Measurements from ENCODE around the gene LDAF1. TPM values are rescaled to one million over a fixed set of nuclear protein-coding genes. Genes with fewer than 3 reads are reported as not detected.
"Not testable (repeated sequence)": the region's sequence is repeated elsewhere in the genome, so short reads cannot be mapped to it uniquely, and the experiment has no call there.

LDAF1 gene
- total and polyA plus RNA-seq, 10 donors: 6.3 to 22.1 (median 12.0) TPM

- intact Hi-C loops (cut with DNase I; ENCODE audit: low total_unique reads): no loop called here
- WGBS, 5 donors: 89 to 96% (median 93%) methylated on average over 4 of the region's 4 CpGs
- no peaks in the 10 kb centered on the region for H3K36me3 ChIP-seq
Measured at GRCh38 chr16:21190013-21190412, 31.5 kb downstream of the LDAF1 start.

DNA sequence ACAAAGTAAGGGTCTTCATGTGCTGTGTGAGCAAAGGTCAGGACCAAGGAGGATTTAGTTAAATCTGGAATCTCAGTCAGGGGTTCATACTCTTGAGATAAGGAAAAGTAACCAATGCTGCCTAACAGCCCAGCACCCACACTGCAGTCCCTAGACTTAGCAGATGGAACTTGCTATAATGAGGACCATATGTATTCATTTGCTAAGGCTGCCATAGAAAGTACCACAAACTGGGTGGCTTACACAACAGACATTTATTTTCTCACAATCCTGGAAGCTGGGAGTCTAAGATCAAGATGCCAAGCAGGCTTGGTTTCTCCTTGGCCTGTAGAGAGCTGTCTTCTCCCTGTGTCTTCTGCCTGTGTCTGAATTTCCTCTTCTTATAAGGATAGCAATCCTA is 32.1 kb downstream of the LDAF1 start:
- no peak overlapping the region for H3K27ac ChIP-seq
- H3K9me3 ChIP-seq: peaks cover 0 to 11% (median 3%) of the 10 kb centered on the region in 8 donors
- TF ChIP-seq CTCF (IDR thresholded peaks at IDR 0.05 in 8 of 11, conservative IDR thresholded peaks at IDR 0.05 in 3 of 11) (no peak), POLR2A (IDR thresholded peaks at IDR 0.05) (no peak), POLR2AphosphoS5 (IDR thresholded peaks at IDR 0.05) (no peak)
- H3K4me3 ChIP-seq: no peak overlapping the region
- peaks cover 0 to 9% (median 6%) of the 10 kb centered on the region in 6 donors for H3K4me1 ChIP-seq
- intact Hi-C loops (cut with DNase I; ENCODE audit: low total_unique reads): no loop called here
- no peak for DNase-seq
- H3K27me3 ChIP-seq (replicated peaks in 1 of 7): peaks cover 0 to 27% (median 0%) of the 10 kb centered on the region in 7 donors
- no peaks in the 10 kb centered on the region for H3K36me3 ChIP-seq

More at GRCh38 chr16:21190013-21190412, 31.5 kb downstream of the LDAF1 start:
- H3K27me3 ChIP-seq (replicated peaks in 1 of 7): peaks cover 0 to 23% (median 0%) of the 10 kb centered on the region in 7 donors
- DNase-seq: no peak
- TF ChIP-seq CTCF (IDR thresholded peaks at IDR 0.05 in 8 of 11, conservative IDR thresholded peaks at IDR 0.05 in 3 of 11): no peak
- no peak for TF ChIP-seq POLR2AphosphoS5 (IDR thresholded peaks at IDR 0.05)
- no peak for TF ChIP-seq POLR2A (IDR thresholded peaks at IDR 0.05)
- H3K4me1 ChIP-seq: peaks cover 0 to 9% (median 6%) of the 10 kb centered on the region in 6 donors
- no peak overlapping the region for H3K27ac ChIP-seq
- H3K4me3 ChIP-seq: no peak overlapping the region
- peaks cover 0 to 13% (median 3%) of the 10 kb centered on the region in 8 donors for H3K9me3 ChIP-seq

DNA sequence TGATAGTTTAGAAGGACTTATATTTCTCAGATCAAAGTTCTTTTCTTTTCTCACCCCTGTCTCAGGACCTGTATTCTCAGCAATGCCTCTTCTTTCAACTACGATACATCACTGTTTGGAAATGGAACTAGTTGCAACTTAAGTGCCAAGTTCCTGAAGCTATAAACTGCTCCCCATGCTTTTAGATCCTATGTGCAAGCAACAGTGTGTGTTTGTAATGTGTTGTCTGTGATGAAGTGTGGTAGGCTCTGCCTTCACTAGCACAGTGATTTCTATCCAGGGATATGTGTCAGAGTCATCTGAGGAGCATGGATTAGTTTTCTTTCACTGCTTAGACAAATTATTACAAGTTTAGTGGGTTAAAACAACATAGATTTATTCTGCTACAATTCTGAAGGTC is 34.5 kb downstream of the LDAF1 start:
- no peak for DNase-seq
- WGBS, 5 donors: 59 to 88% (median 76%) methylated on average over 1 of the region's 1 CpG
- Histone ChIP-seq H3K27me3 (replicated peaks in 1 of 7) (peaks cover 0 to 33% (median 0%) of the 10 kb centered on the region in 7 donors), H3K27ac (no peak overlapping the region), H3K9me3 (peaks cover 0 to 11% (median 3%) of the 10 kb centered on the region in 8 donors), H3K4me3 (no peak overlapping the region), H3K4me1 (peaks cover 0 to 9% (median 6%) of the 10 kb centered on the region in 6 donors), H3K36me3 (no peaks in the 10 kb centered on the region)
- TF ChIP-seq POLR2A (IDR thresholded peaks at IDR 0.05) (no peak), POLR2AphosphoS5 (IDR thresholded peaks at IDR 0.05) (no peak), CTCF (IDR thresholded peaks at IDR 0.05 in 8 of 11, conservative IDR thresholded peaks at IDR 0.05 in 3 of 11) (no peak)
- intact Hi-C loops (cut with DNase I; ENCODE audit: low total_unique reads): no loop called here

- 21 to 45% (median 40%) methylated on average over 4 to 6 of the region's 6 CpGs for WGBS, 5 donors
- Histone ChIP-seq H3K27ac (no peak overlapping the region), H3K36me3 (no peaks in the 10 kb centered on the region), H3K9me3 (peaks cover 0 to 11% (median 3%) of the 10 kb centered on the region in 8 donors), H3K27me3 (replicated peaks in 1 of 7) (peaks cover 0 to 25% (median 1%) of the 10 kb centered on the region in 7 donors), H3K4me1 (no peaks in the 10 kb centered on the region), H3K4me3 (no peak overlapping the region)
- no peak for TF ChIP-seq POLR2A (IDR thresholded peaks at IDR 0.05)
- TF ChIP-seq POLR2AphosphoS5 (IDR thresholded peaks at IDR 0.05): no peak
- no peak for TF ChIP-seq CTCF (IDR thresholded peaks at IDR 0.05 in 8 of 11, conservative IDR thresholded peaks at IDR 0.05 in 3 of 11)
- intact Hi-C loops (cut with DNase I; ENCODE audit: low total_unique reads): no loop called here
- DNase-seq: no peak
Measured at GRCh38 chr16:21194771-21195301, 36.4 kb downstream of the LDAF1 start.

DNA sequence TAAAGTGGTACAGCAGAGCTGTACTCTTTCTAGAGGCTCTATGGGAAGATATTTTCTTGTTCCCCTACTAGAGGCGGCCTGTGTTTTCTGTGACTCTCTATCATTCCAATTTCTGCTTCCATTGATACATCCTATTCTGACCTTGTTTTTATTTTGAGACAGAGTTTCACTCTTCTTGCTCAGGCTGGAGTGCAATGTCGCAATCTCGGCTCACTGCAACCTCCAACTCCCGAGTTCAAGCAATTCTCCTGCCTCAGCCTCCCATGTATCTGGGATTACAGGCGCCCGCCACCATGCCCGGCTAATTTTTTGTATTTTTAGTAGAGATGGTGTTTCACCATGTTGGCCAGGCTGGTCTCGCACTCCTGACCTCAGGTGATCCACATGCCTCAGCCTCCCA is 36.9 kb downstream of the LDAF1 start:
- intact Hi-C loops (cut with DNase I; ENCODE audit: low total_unique reads); H3K4me3 ChIP-seq; DNase-seq; H3K36me3 ChIP-seq; H3K27ac ChIP-seq; H3K9me3 ChIP-seq; H3K4me1 ChIP-seq: not testable (repeated sequence)
- H3K27me3 ChIP-seq (replicated peaks in 1 of 7): peaks cover 0 to 29% (median 5%) of the 10 kb centered on the region in 7 donors
- WGBS, 5 donors: 82 to 96% (median 90%) methylated on average over 8 of the region's 8 CpGs

Measured in spleen (tissue), 11 donors.